Loucy (cell line): ENCODE results near the gene ASTN2.

Source experiments
- H2AFZ ChIP-seq: fragments of 200-600 bp; sonication (generic); 2 replicates; pipeline ENCODE4 v1.6.0; 2016; ENCODE audit warnings: antibody characterized with exemption, mild to moderate bottlenecking, low read length, moderate library complexity
- H3F3A ChIP-seq: fragments of 200-600 bp; 2 replicates; pipeline ENCODE4 v1.6.0; 2016; ENCODE audit warnings: antibody characterized with exemption, low read depth, mild to moderate bottlenecking
- H3K27me3 ChIP-seq: fragments of 200-600 bp; sonication (generic); 2 replicates; pipeline ENCODE4 v1.6.1; 2014; ENCODE audit warnings: low read length, mild to moderate bottlenecking; ENCODE audit not compliant: insufficient read depth, poor library complexity, severe bottlenecking
- H3K36me3 ChIP-seq: fragments of 200-600 bp; sonication (generic); 2 replicates; pipeline ENCODE4 v1.6.1; 2016; ENCODE audit warnings: low read length; ENCODE audit not compliant: insufficient read depth
- H3K4me1 ChIP-seq: fragments of 200-600 bp; sonication (generic); 2 replicates; pipeline ENCODE4 v1.5.1; 2014; ENCODE audit warnings: low read length, mild to moderate bottlenecking; ENCODE audit not compliant: insufficient read depth, poor library complexity, severe bottlenecking
- H3K4me2 ChIP-seq: fragments of 200-600 bp; sonication (generic); 2 replicates; pipeline ENCODE4 v1.6.0; 2014; ENCODE audit warnings: antibody characterized with exemption, low read length, low read depth, mild to moderate bottlenecking; ENCODE audit not compliant: poor library complexity, severe bottlenecking
- H3K4me3 ChIP-seq: fragments of 200-600 bp; sonication (generic); 2 replicates; pipeline ENCODE4 v1.5.1; 2014; ENCODE audit warnings: low read length, mild to moderate bottlenecking, mixed read lengths; ENCODE audit not compliant: poor library complexity, severe bottlenecking
- H3K79me2 ChIP-seq: fragments of 200-600 bp; sonication (generic); 2 replicates; pipeline ENCODE4 v1.6.1; 2014; ENCODE audit warnings: low read length; ENCODE audit not compliant: insufficient read depth
- H3K9ac ChIP-seq: fragments of 200-600 bp; sonication (generic); 2 replicates; pipeline ENCODE4 v1.6.0; 2014; ENCODE audit warnings: mild to moderate bottlenecking, low read depth, low read length, moderate library complexity; ENCODE audit not compliant: poor library complexity, severe bottlenecking
- H3K9me2 ChIP-seq: fragments of 200-600 bp; sonication (generic); replicated peaks from 2 replicates; pipeline ENCODE4 v1.6.1; 2016; ENCODE audit warnings: low read depth, low read length, mixed read lengths
- H3K9me3 ChIP-seq: fragments of 200-600 bp; sonication (generic); 2 replicates; pipeline ENCODE4 v1.6.1; 2014; ENCODE audit warnings: mild to moderate bottlenecking, antibody characterized with exemption, low read length, low read depth; ENCODE audit not compliant: insufficient read depth
- H4K20me1 ChIP-seq: fragments of 200-600 bp; sonication (generic); 2 replicates; pipeline ENCODE4 v1.6.0; 2014; ENCODE audit warnings: antibody characterized with exemption, low read length, mild to moderate bottlenecking; ENCODE audit not compliant: insufficient read depth, poor library complexity, severe bottlenecking
- EZH2phosphoT487 ChIP-seq: fragments of 200-600 bp; IDR thresholded peaks from 2 replicates; pipeline ENCODE4 v1.6.1; 2018; ENCODE audit warnings: antibody characterized with exemption, mild to moderate bottlenecking, moderate library complexity, borderline replicate concordance
- TF ChIP-seq, protein P1 (sequence below): fragments of 200-600 bp; sonication (generic); conservative IDR thresholded peaks from 2 replicates; pipeline ENCODE4 v1.5.1; 2014; ENCODE audit warnings: mild to moderate bottlenecking, antibody characterized with exemption, low read length

Gene ASTN2

DNA sequence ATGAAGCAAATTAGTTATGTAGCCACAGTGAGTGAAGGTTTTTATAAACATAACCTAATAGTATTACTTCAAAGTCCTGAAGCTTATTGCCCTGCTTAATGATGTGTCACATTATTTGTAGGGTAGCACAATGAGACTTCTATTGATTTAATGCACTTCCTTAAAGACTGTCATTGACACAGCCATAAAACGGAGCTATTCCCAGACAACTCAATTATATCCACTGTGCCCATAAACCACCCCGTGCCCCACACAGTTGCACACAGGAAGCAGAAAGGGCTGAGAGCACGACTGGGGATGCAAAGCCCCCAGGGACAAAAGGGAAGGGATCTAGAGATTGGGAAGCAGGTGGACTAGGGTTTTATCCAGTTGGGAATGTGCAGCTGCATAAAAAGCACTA is 690.7 kb downstream of the ASTN2 start:
- no peak for TF ChIP-seq EZH2phosphoT487
- TF ChIP-seq, protein P1, sequence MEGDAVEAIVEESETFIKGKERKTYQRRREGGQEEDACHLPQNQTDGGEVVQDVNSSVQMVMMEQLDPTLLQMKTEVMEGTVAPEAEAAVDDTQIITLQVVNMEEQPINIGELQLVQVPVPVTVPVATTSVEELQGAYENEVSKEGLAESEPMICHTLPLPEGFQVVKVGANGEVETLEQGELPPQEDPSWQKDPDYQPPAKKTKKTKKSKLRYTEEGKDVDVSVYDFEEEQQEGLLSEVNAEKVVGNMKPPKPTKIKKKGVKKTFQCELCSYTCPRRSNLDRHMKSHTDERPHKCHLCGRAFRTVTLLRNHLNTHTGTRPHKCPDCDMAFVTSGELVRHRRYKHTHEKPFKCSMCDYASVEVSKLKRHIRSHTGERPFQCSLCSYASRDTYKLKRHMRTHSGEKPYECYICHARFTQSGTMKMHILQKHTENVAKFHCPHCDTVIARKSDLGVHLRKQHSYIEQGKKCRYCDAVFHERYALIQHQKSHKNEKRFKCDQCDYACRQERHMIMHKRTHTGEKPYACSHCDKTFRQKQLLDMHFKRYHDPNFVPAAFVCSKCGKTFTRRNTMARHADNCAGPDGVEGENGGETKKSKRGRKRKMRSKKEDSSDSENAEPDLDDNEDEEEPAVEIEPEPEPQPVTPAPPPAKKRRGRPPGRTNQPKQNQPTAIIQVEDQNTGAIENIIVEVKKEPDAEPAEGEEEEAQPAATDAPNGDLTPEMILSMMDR: no peak
- Histone ChIP-seq H2AFZ (no peak overlapping the region), H3F3A (no peaks in the 10 kb centered on the region), H3K9me3 (no peaks in the 10 kb centered on the region), H4K20me1 (no peaks in the 10 kb centered on the region), H3K36me3 (no peaks in the 10 kb centered on the region), H3K9ac (no peak overlapping the region), H3K4me3 (no peak overlapping the region), H3K9me2 (no peaks in the 10 kb centered on the region), H3K4me1 (no peaks in the 10 kb centered on the region), H3K79me2 (no peaks in the 10 kb centered on the region), H3K4me2 (no peak overlapping the region), H3K27me3 (no peaks in the 10 kb centered on the region)

DNA sequence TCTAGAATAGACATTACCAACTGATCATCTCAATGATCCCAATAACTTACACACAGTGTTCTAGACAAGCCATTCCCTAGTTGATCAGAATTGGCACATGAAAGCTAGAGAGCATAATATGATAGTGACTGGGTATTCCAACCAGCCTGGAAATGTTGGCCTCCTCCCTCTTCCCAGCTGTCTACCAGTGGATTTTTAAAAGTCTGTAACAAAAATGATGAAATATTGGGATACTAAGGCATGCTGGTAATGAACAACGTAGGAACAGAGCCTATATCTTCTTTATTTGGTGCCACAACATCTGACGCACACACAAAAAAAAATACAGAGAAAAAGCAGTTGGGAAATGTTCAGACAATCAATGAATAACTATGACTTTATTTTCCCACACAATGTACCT is 692.9 kb downstream of the ASTN2 start:
- no peak overlapping the region for H3K4me2 ChIP-seq
- no peaks in the 10 kb centered on the region for H3F3A ChIP-seq
- TF ChIP-seq EZH2phosphoT487: no peak
- TF ChIP-seq, protein P1: no peak
- H3K79me2 ChIP-seq: no peaks in the 10 kb centered on the region
- no peak overlapping the region for H3K9ac ChIP-seq
- no peaks in the 10 kb centered on the region for H3K27me3 ChIP-seq
- no peak overlapping the region for H3K4me3 ChIP-seq
- no peaks in the 10 kb centered on the region for H3K9me3 ChIP-seq
- H3K9me2 ChIP-seq: no peaks in the 10 kb centered on the region
- H3K4me1 ChIP-seq: peaks cover 8% of the 10 kb centered on the region
- no peaks in the 10 kb centered on the region for H3K36me3 ChIP-seq
- H4K20me1 ChIP-seq: no peaks in the 10 kb centered on the region
- no peak overlapping the region for H2AFZ ChIP-seq

DNA sequence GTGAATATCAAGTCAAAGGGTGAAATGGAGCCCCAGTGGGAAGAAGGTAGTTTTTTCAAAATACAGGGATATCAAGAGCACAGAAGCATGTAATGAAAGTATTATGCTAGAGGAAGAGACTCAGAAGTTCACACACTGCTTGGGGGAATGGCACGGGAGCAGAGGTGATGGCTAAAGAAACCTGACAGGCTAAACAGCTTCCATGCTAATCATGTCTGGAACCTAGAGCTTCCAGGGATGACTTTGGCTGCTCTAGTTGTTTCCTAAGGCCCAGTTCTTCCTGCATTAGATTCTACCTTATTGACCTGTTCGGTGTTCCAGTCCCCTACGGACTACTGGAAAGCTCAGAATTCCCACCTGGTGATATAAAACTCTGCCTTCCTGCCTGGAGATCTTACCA is 693.4 kb downstream of the ASTN2 start:
- no peaks in the 10 kb centered on the region for H3K36me3 ChIP-seq
- H3K9me3 ChIP-seq: no peaks in the 10 kb centered on the region
- no peaks in the 10 kb centered on the region for H3K79me2 ChIP-seq
- H2AFZ ChIP-seq: no peak overlapping the region
- peaks cover 12% of the 10 kb centered on the region for H3K4me1 ChIP-seq
- no peaks in the 10 kb centered on the region for H3K27me3 ChIP-seq
- no peaks in the 10 kb centered on the region for H4K20me1 ChIP-seq
- TF ChIP-seq, protein P1: no peak
- TF ChIP-seq EZH2phosphoT487: no peak
- no peak overlapping the region for H3K9ac ChIP-seq
- no peaks in the 10 kb centered on the region for H3K9me2 ChIP-seq
- H3K4me2 ChIP-seq: no peak overlapping the region
- H3F3A ChIP-seq: no peaks in the 10 kb centered on the region
- H3K4me3 ChIP-seq: no peak overlapping the region
